HL-60 (cell line): Measurements from ENCODE around the gene CR2.

Experiments
- POLR2AphosphoS5 ChIP-seq: IDR thresholded peaks from 2 replicates; pipeline ENCODE4 v1.6.1; 2012; ENCODE audit warnings: low read depth
- TF ChIP-seq, protein P1 (sequence below): IDR thresholded peaks from one replicate; pipeline ENCODE4 v1.5.1; 2011; ENCODE audit warnings: low read length, control low read depth, inconsistent platforms; ENCODE audit not compliant: insufficient read depth

DNA sequence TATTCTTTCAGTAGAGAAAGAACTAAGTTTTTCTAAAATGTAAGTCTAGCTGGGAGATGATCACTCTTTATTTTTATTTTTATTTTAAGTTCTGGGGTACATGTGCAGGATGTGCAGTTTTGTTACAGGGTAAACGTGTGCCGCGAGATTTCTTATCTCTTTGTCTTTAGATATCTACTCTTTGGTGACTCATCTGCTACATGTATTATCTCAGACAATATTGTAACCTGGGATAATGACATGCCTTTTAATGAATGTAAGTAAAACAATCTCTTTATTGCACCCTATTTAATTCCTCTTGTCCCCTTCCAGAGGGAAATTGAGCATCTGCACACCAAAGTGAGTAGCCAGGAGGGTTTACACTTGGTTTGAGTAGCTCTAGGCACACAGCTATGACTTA, 9.4 kb downstream of the CR2 start:
- TF ChIP-seq, protein P1, sequence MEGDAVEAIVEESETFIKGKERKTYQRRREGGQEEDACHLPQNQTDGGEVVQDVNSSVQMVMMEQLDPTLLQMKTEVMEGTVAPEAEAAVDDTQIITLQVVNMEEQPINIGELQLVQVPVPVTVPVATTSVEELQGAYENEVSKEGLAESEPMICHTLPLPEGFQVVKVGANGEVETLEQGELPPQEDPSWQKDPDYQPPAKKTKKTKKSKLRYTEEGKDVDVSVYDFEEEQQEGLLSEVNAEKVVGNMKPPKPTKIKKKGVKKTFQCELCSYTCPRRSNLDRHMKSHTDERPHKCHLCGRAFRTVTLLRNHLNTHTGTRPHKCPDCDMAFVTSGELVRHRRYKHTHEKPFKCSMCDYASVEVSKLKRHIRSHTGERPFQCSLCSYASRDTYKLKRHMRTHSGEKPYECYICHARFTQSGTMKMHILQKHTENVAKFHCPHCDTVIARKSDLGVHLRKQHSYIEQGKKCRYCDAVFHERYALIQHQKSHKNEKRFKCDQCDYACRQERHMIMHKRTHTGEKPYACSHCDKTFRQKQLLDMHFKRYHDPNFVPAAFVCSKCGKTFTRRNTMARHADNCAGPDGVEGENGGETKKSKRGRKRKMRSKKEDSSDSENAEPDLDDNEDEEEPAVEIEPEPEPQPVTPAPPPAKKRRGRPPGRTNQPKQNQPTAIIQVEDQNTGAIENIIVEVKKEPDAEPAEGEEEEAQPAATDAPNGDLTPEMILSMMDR, result no peak
- TF ChIP-seq POLR2AphosphoS5, result no peak
